ENCODE measurements around the gene ISL2. TPM values are rescaled to one million over a fixed set of nuclear protein-coding genes. Genes with fewer than 3 reads are reported as not detected.

ISL2 gene
- total and polyA plus RNA-seq, 2 of the 13 experiments (the other 11 are each of a cell fraction or from before 2014, with no cell fraction given): 4.3 to 5.1 TPM

DNA sequence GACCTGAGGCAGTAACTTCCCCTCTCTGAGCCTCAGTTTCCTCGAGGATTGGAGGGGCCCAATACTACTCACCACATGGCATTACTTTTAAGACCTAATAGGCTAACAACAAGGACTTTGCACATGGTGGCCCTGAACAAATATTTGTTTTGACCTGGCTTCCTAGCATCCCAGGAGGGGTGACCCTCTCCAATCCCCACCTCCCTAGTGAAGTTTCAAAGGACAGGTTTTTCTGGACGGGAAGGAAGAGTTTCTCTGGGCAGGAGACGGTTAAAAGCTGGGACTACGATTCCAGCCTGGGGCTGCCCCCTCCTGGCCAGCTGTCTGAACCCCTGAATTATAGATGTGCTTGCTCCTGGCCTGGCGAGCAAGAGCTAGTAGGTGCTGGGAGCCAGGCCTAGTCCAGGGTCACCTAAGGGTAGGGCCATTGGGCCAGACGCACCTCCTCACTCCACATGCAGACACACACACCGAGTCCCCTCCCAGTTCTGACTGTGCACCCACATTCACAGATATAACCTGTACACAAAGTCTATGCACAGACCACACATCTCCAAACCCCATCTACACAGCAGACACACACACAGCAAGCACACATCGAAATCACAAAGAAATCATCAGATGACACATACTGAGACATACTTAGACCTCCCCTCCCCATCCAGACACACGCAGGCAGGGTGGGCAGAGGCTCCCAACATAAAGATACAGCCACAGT lies 2.7 kb upstream of the ISL2 start (continued):
- TF ChIP-seq CENPX (CRISPR knock-in tag; IDR thresholded peaks at IDR 0.05) (no peak), ZNF343 (CRISPR knock-in tag; IDR thresholded peaks at IDR 0.05) (0 out of 2 replicates have a peak, but pooled peaks have one; percentile 23), ZC3H13 (CRISPR knock-in tag; IDR thresholded peaks at IDR 0.05) (no peak), TBX2 (CRISPR knock-in tag; IDR thresholded peaks at IDR 0.05; ENCODE audit: borderline replicate concordance) (0 out of 2 replicates have a peak, but pooled peaks have one; percentile 12), MBD4 (IDR thresholded peaks at IDR 0.05; ENCODE audit: borderline replicate concordance, low read length) (no peak), NR2F2 (IDR thresholded peaks at IDR 0.05; ENCODE audit: borderline replicate concordance, low read depth) (no peak), ZNF180 (CRISPR knock-in tag; IDR thresholded peaks at IDR 0.05; ENCODE audit: borderline replicate concordance, low read depth) (no peak), MYNN (CRISPR knock-in tag; IDR thresholded peaks at IDR 0.05; ENCODE audit: low read depth) (no peak), ZNF75D (CRISPR knock-in tag; IDR thresholded peaks at IDR 0.05; ENCODE audit: borderline replicate concordance) (no peak), MYC (CRISPR knock-in tag; IDR thresholded peaks at IDR 0.05; ENCODE audit: borderline replicate concordance) (0 out of 2 replicates have a peak, but pooled peaks have one; percentile 44), MAFK (conservative IDR thresholded peaks at IDR 0.05 in 1 of 2, IDR thresholded peaks at IDR 0.05 in 1 of 2; ENCODE audit: low read length in 2 of 2) (no peak), ZNF567 (CRISPR knock-in tag; IDR thresholded peaks at IDR 0.05; ENCODE audit: borderline replicate concordance) (no peak), ZNF549 (CRISPR knock-in tag; IDR thresholded peaks at IDR 0.05) (no peak), SMAD3 (CRISPR knock-in tag; IDR thresholded peaks at IDR 0.05) (peak; percentile 56; the same call in 1 of the 2 replicates), CAMTA2 (CRISPR knock-in tag; IDR thresholded peaks at IDR 0.05; ENCODE audit: borderline replicate concordance) (no peak), ZNF775 (CRISPR knock-in tag; IDR thresholded peaks at IDR 0.05; ENCODE audit: borderline replicate concordance) (no peak)
- TF ChIP-seq, protein P1, sequence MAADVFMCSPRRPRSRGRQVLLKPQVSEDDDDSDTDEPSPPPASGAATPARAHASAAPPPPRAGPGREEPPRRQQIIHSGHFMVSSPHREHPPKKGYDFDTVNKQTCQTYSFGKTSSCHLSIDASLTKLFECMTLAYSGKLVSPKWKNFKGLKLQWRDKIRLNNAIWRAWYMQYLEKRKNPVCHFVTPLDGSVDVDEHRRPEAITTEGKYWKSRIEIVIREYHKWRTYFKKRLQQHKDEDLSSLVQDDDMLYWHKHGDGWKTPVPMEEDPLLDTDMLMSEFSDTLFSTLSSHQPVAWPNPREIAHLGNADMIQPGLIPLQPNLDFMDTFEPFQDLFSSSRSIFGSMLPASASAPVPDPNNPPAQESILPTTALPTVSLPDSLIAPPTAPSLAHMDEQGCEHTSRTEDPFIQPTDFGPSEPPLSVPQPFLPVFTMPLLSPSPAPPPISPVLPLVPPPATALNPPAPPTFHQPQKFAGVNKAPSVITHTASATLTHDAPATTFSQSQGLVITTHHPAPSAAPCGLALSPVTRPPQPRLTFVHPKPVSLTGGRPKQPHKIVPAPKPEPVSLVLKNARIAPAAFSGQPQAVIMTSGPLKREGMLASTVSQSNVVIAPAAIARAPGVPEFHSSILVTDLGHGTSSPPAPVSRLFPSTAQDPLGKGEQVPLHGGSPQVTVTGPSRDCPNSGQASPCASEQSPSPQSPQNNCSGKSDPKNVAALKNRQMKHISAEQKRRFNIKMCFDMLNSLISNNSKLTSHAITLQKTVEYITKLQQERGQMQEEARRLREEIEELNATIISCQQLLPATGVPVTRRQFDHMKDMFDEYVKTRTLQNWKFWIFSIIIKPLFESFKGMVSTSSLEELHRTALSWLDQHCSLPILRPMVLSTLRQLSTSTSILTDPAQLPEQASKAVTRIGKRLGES (CRISPR knock-in tag; IDR thresholded peaks at IDR 0.05; ENCODE audit: borderline replicate concordance): no peak
- TF ChIP-seq, protein P2, sequence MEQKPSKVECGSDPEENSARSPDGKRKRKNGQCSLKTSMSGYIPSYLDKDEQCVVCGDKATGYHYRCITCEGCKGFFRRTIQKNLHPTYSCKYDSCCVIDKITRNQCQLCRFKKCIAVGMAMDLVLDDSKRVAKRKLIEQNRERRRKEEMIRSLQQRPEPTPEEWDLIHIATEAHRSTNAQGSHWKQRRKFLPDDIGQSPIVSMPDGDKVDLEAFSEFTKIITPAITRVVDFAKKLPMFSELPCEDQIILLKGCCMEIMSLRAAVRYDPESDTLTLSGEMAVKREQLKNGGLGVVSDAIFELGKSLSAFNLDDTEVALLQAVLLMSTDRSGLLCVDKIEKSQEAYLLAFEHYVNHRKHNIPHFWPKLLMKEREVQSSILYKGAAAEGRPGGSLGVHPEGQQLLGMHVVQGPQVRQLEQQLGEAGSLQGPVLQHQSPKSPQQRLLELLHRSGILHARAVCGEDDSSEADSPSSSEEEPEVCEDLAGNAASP (CRISPR knock-in tag; IDR thresholded peaks at IDR 0.05; ENCODE audit: borderline replicate concordance): peak; percentile 93
- TF ChIP-seq, protein P3, sequence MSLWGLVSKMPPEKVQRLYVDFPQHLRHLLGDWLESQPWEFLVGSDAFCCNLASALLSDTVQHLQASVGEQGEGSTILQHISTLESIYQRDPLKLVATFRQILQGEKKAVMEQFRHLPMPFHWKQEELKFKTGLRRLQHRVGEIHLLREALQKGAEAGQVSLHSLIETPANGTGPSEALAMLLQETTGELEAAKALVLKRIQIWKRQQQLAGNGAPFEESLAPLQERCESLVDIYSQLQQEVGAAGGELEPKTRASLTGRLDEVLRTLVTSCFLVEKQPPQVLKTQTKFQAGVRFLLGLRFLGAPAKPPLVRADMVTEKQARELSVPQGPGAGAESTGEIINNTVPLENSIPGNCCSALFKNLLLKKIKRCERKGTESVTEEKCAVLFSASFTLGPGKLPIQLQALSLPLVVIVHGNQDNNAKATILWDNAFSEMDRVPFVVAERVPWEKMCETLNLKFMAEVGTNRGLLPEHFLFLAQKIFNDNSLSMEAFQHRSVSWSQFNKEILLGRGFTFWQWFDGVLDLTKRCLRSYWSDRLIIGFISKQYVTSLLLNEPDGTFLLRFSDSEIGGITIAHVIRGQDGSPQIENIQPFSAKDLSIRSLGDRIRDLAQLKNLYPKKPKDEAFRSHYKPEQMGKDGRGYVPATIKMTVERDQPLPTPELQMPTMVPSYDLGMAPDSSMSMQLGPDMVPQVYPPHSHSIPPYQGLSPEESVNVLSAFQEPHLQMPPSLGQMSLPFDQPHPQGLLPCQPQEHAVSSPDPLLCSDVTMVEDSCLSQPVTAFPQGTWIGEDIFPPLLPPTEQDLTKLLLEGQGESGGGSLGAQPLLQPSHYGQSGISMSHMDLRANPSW (CRISPR knock-in tag; IDR thresholded peaks at IDR 0.05; ENCODE audit: borderline replicate concordance): no peak
- TF ChIP-seq, protein P4, sequence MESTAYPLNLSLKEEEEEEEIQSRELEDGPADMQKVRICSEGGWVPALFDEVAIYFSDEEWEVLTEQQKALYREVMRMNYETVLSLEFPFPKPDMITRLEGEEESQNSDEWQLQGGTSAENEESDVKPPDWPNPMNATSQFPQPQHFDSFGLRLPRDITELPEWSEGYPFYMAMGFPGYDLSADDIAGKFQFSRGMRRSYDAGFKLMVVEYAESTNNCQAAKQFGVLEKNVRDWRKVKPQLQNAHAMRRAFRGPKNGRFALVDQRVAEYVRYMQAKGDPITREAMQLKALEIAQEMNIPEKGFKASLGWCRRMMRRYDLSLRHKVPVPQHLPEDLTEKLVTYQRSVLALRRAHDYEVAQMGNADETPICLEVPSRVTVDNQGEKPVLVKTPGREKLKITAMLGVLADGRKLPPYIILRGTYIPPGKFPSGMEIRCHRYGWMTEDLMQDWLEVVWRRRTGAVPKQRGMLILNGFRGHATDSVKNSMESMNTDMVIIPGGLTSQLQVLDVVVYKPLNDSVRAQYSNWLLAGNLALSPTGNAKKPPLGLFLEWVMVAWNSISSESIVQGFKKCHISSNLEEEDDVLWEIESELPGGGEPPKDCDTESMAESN (CRISPR knock-in tag; conservative IDR thresholded peaks at IDR 0.05): no peak
